Measurements from ENCODE around the gene SEMA3E. TPM values are rescaled to one million over a fixed set of nuclear protein-coding genes. Genes with fewer than 3 reads are reported as not detected.

The SEMA3E gene
- total RNA-seq, 1 experiment from 2014 or later, result 0.20 TPM

DNA sequence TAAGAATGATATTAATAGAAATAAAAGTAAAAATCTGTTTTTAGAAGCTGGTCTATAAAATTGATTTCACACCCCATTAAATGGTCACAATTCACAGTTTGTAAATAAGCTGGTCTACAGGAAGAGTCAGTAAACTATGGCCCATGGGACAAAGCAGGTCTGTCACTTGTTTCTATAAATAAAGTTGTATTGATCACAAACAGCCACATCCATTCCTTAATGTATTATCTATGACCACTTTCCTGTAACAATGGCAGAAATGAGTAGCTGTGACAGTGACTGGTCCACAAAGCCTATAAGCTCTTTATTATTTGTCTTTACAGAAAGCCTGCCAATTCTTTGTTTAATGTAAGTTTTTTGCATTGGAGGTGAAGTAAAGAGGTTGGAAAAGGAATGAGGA lies 114.5 kb downstream of the SEMA3E start:
- TF ChIP-seq, protein P1, sequence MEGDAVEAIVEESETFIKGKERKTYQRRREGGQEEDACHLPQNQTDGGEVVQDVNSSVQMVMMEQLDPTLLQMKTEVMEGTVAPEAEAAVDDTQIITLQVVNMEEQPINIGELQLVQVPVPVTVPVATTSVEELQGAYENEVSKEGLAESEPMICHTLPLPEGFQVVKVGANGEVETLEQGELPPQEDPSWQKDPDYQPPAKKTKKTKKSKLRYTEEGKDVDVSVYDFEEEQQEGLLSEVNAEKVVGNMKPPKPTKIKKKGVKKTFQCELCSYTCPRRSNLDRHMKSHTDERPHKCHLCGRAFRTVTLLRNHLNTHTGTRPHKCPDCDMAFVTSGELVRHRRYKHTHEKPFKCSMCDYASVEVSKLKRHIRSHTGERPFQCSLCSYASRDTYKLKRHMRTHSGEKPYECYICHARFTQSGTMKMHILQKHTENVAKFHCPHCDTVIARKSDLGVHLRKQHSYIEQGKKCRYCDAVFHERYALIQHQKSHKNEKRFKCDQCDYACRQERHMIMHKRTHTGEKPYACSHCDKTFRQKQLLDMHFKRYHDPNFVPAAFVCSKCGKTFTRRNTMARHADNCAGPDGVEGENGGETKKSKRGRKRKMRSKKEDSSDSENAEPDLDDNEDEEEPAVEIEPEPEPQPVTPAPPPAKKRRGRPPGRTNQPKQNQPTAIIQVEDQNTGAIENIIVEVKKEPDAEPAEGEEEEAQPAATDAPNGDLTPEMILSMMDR (IDR thresholded peaks at IDR 0.05; ENCODE audit: insufficient read depth in 1 of 2, low read depth in 1 of 2, low read length in 1 of 2, severe bottlenecking in 1 of 2, unreplicated experiment in 1 of 2), result no peak
- intact Hi-C loops (cut with micrococcal nuclease; ENCODE audit: unreplicated experiment), result no loop called here
- POLR2A ChIA-PET, result no interaction called here
- H3K27me3 Mint-ChIP-seq (ENCODE audit: insufficient read depth, unreplicated experiment), result peaks cover 2% of the 10 kb centered on the region
- no peaks in the 10 kb centered on the region for H3K4me1 Mint-ChIP-seq (ENCODE audit: low read depth, unreplicated experiment)
- no peak overlapping the region for H3K27ac Mint-ChIP-seq (ENCODE audit: unreplicated experiment)
- no TSS peak for BruUV-seq (replicated peaks)
- H3K9me3 Mint-ChIP-seq (ENCODE audit: unreplicated experiment), result no peaks in the 10 kb centered on the region
- Histone ChIP-seq H3K9me3 (no peaks in the 10 kb centered on the region), H3K36me3 (ENCODE audit: control insufficient read depth, insufficient read depth, low read length) (no peaks in the 10 kb centered on the region), H3K4me1 (no peaks in the 10 kb centered on the region), H3K27me3 (replicated peaks; ENCODE audit: control insufficient read depth, insufficient read depth, low read length) (no peaks in the 10 kb centered on the region), H3K4me3 (ENCODE audit: low read depth, low read length) (no peak overlapping the region)
- H3K4me3 Mint-ChIP-seq (ENCODE audit: unreplicated experiment), result no peak overlapping the region
- no peak for DNase-seq
- H3K36me3 Mint-ChIP-seq (ENCODE audit: insufficient read depth, unreplicated experiment), result no peaks in the 10 kb centered on the region
- CTCF ChIA-PET, result no interaction called here

DNA sequence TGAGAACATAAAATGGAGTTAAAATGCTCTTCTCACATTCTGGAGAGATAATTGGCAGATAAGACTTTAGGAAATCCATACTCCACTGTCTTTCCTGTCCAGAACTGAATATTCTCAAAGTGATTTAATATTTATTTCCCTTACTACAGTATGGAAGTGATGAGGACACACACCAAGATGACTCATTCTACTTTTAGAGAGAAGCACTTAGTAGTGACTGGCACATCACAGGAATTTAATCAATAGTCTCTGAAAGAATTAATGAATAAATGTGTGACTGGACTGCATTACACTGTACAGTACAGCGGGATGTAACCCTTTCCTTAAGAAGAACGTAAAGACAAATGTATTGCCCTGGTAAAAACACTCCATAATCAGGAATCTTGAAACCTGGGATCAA lies 116.7 kb downstream of the SEMA3E start:
- ChIA-PET POLR2A (no interaction called here), CTCF (no interaction called here)
- TF ChIP-seq, protein P1 (IDR thresholded peaks at IDR 0.05; ENCODE audit: insufficient read depth in 1 of 2, low read depth in 1 of 2, low read length in 1 of 2, severe bottlenecking in 1 of 2, unreplicated experiment in 1 of 2), result no peak
- H3K27me3 ChIP-seq (replicated peaks; ENCODE audit: control insufficient read depth, insufficient read depth, low read length), result no peaks in the 10 kb centered on the region
- H3K4me1 ChIP-seq, result peaks cover 11% of the 10 kb centered on the region
- intact Hi-C loops (cut with micrococcal nuclease; ENCODE audit: unreplicated experiment), result no loop called here
- H3K4me3 ChIP-seq (ENCODE audit: low read depth, low read length), result no peak overlapping the region
- no peaks in the 10 kb centered on the region for H3K4me1 Mint-ChIP-seq (ENCODE audit: low read depth, unreplicated experiment)
- H3K36me3 ChIP-seq (ENCODE audit: control insufficient read depth, insufficient read depth, low read length), result no peaks in the 10 kb centered on the region
- DNase-seq, result no peak
- H3K4me3 Mint-ChIP-seq (ENCODE audit: unreplicated experiment), result no peak overlapping the region
- H3K9me3 ChIP-seq, result no peaks in the 10 kb centered on the region
- no peaks in the 10 kb centered on the region for H3K36me3 Mint-ChIP-seq (ENCODE audit: insufficient read depth, unreplicated experiment)
- no TSS peak for BruUV-seq (replicated peaks)
- no peaks in the 10 kb centered on the region for H3K27me3 Mint-ChIP-seq (ENCODE audit: insufficient read depth, unreplicated experiment)
- no peak overlapping the region for H3K27ac Mint-ChIP-seq (ENCODE audit: unreplicated experiment)
- H3K9me3 Mint-ChIP-seq (ENCODE audit: unreplicated experiment), result no peaks in the 10 kb centered on the region

DNA sequence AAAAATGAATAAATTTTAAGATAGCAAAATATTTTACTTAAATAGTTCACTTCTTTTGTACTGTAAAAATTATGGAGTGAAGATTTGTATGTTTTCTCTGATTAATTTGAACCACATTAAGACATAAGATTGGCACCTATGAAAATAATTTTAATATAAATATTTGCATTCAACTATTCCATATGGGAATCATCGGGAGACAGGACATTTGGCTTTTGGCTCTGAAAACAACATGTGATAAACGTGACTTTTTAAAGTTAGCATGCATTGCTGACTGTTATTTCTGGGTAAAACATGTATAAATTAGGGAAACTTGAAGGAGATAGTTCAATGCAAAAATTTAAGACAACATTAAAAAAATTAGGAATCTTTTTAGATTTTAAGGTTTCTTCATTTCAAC lies 117.2 kb downstream of the SEMA3E start:
- POLR2A ChIA-PET, result no interaction called here
- no peaks in the 10 kb centered on the region for H3K9me3 Mint-ChIP-seq (ENCODE audit: unreplicated experiment)

More for the DNA sequence above, 117.2 kb downstream of the SEMA3E start:
- H3K27me3 Mint-ChIP-seq (ENCODE audit: insufficient read depth, unreplicated experiment), result no peaks in the 10 kb centered on the region
- no peaks in the 10 kb centered on the region for H3K27me3 ChIP-seq (replicated peaks; ENCODE audit: control insufficient read depth, insufficient read depth, low read length)
- no peak for DNase-seq
- intact Hi-C loops (cut with micrococcal nuclease; ENCODE audit: unreplicated experiment), result no loop called here
- no peaks in the 10 kb centered on the region for H3K36me3 Mint-ChIP-seq (ENCODE audit: insufficient read depth, unreplicated experiment)
- H3K36me3 ChIP-seq (ENCODE audit: control insufficient read depth, insufficient read depth, low read length), result no peaks in the 10 kb centered on the region
- peaks cover 11% of the 10 kb centered on the region for H3K4me1 ChIP-seq
- no peaks in the 10 kb centered on the region for H3K4me1 Mint-ChIP-seq (ENCODE audit: low read depth, unreplicated experiment)
- no peaks in the 10 kb centered on the region for H3K9me3 ChIP-seq
- TF ChIP-seq, protein P1 (IDR thresholded peaks at IDR 0.05; ENCODE audit: insufficient read depth in 1 of 2, low read depth in 1 of 2, low read length in 1 of 2, severe bottlenecking in 1 of 2, unreplicated experiment in 1 of 2), result no peak
- BruUV-seq (replicated peaks), result no TSS peak
- CTCF ChIA-PET, result no interaction called here
- H3K4me3 ChIP-seq (ENCODE audit: low read depth, low read length), result no peak overlapping the region
- no peak overlapping the region for H3K4me3 Mint-ChIP-seq (ENCODE audit: unreplicated experiment)
- H3K27ac Mint-ChIP-seq (ENCODE audit: unreplicated experiment), result no peak overlapping the region
